ENCODE data around the gene FAM200C.

- TF ChIP-seq CTCF (IDR thresholded peaks at IDR 0.05 in 2 of 3, conservative IDR thresholded peaks at IDR 0.05 in 1 of 3; ENCODE audit: insufficient read depth in 2 of 3, low read depth in 1 of 3, low read length in 3 of 3) (no peak), TBL1XR1 (IDR thresholded peaks at IDR 0.05; ENCODE audit: low read length in 2 of 2) (no peak)
These were observed 41.5 kb upstream of the FAM200C start for GRCh38 chr5:160441311-160441781.

Measured in K562 (cell line).